ENCODE results near the gene TPSG1. TPM values are rescaled to one million over a fixed set of nuclear protein-coding genes. Genes with fewer than 3 reads are reported as not detected.

Gene TPSG1
- total RNA-seq, 1 experiment from 2014 or later, result not detected

- TF ChIP-seq REST (IDR thresholded peaks at IDR 0.05; ENCODE audit: low read depth), result no peak
- no peak for TF ChIP-seq CTCF (IDR thresholded peaks at IDR 0.05 in 2 of 3, conservative IDR thresholded peaks at IDR 0.05 in 1 of 3; ENCODE audit: borderline replicate concordance in 1 of 3, insufficient read depth in 1 of 3, low read depth in 2 of 3, low read length in 2 of 3)
- no peak for TF ChIP-seq ZFX (IDR thresholded peaks at IDR 0.05)
- TF ChIP-seq SP1 (IDR thresholded peaks at IDR 0.05; ENCODE audit: low read depth), result no peak
- no peak for TF ChIP-seq ZNF274 (IDR thresholded peaks at IDR 0.05; ENCODE audit: low read depth, low read length)
These were observed 7.5 kb downstream of the TPSG1 start (continued) for GRCh38 chr16:1217526-1217925.

GRCh38 chr16:1216681-1217400 lies 8.2 kb downstream of the TPSG1 start:
- BruUV-seq (replicated peaks), result no TSS peak
- Histone ChIP-seq H3K4me3 (replicated peaks in 1 of 2; ENCODE audit: low read depth in 1 of 2, low read length in 2 of 2) (no peak overlapping the region), H3K4me2 (ENCODE audit: low read length) (no peak overlapping the region), H3K4me1 (ENCODE audit: control insufficient read depth in 1 of 2, insufficient read depth in 2 of 2, low read length in 2 of 2) (no peaks in the 10 kb centered on the region), H4K20me1 (ENCODE audit: insufficient read depth) (no peaks in the 10 kb centered on the region), H3K9me3 (ENCODE audit: control insufficient read depth in 1 of 2, insufficient read depth in 1 of 2, low read depth in 1 of 2, low read length in 2 of 2) (no peaks in the 10 kb centered on the region), H2AFZ (ENCODE audit: low read depth, low read length, poor library complexity, severe bottlenecking) (no peak overlapping the region), H3K36me3 (ENCODE audit: control insufficient read depth in 1 of 2, insufficient read depth in 2 of 2, low read length in 2 of 2) (no peaks in the 10 kb centered on the region; a peak in 1 of 4 replicates), H3K27me3 (ENCODE audit: insufficient read depth, low read length) (no peaks in the 10 kb centered on the region), H3K9me2 (ENCODE audit: insufficient read depth) (no peaks in the 10 kb centered on the region), H3K9ac (ENCODE audit: low read length) (no peak overlapping the region), H3K27ac (ENCODE audit: low read depth, low read length) (no peak overlapping the region), H3K79me2 (ENCODE audit: insufficient read depth, low read length) (no peaks in the 10 kb centered on the region)
- ATAC-seq (no peak), DNase-seq (ENCODE audit: low read depth, low spot score) (no peak)
- intact Hi-C loops (cut with micrococcal nuclease), result no loop called here
- ChIA-PET POLR2A (no interaction called here), CTCF (no interaction called here), RAD21 (ENCODE audit: low non-redundant PET in 1 of 2, low total read pairs in 2 of 2, uncharacterized antibody in 2 of 2, unreplicated experiment in 2 of 2) (no interaction called here)
- TF ChIP-seq JUND (IDR thresholded peaks at IDR 0.05), result no peak
